Neural progenitor cell (in vitro differentiated cells): Measurements from ENCODE around the gene SMIM35. TPM values are rescaled to one million over a fixed set of nuclear protein-coding genes. Genes with fewer than 3 reads are reported as not detected.

Experiments
- DNase-seq: peaks from one replicate; pipeline ENCODE4 v3.0.0-alpha.2; 2016; ENCODE audit warnings: low spot score
- H2AFZ ChIP-seq: fragments of 200-600 bp; sonication (generic); replicated peaks from 2 replicates; pipeline ENCODE4 v1.6.1; 2016; ENCODE audit warnings: antibody characterized with exemption
- H3F3A ChIP-seq: fragments of 200-600 bp; sonication (generic); 2 replicates; pipeline ENCODE4 v1.6.1; 2016; ENCODE audit warnings: antibody characterized with exemption, low read depth
- H3K27ac ChIP-seq: fragments of 200-600 bp; sonication (generic); 2 replicates; pipeline ENCODE4 v1.5.1; 2016; ENCODE audit warnings: mild to moderate bottlenecking
- H3K27me3 ChIP-seq: fragments of 200-600 bp; sonication (generic); 2 replicates; pipeline ENCODE4 v1.6.1; 2016; ENCODE audit warnings: mild to moderate bottlenecking, moderate library complexity
- H3K36me3 ChIP-seq: fragments of 200-600 bp; sonication (generic); 2 replicates; pipeline ENCODE4 v1.5.1; 2016
- H3K4me1 ChIP-seq: fragments of 200-600 bp; sonication (generic); 2 replicates; pipeline ENCODE4 v1.6.1; 2016; ENCODE audit warnings: mixed run types
- H3K4me2 ChIP-seq: fragments of 200-600 bp; sonication (generic); 2 replicates; pipeline ENCODE4 v1.6.1; 2016
- H3K4me3 ChIP-seq: fragments of 200-600 bp; sonication (generic); 2 replicates; pipeline ENCODE4 v1.5.1; 2016
- H3K79me2 ChIP-seq: fragments of 200-600 bp; sonication (generic); 2 replicates; pipeline ENCODE4 v1.6.1; 2016; ENCODE audit warnings: low read depth
- H3K9ac ChIP-seq: fragments of 200-600 bp; sonication (generic); 2 replicates; pipeline ENCODE4 v1.6.1; 2016
- H3K9me3 ChIP-seq: fragments of 200-600 bp; sonication (generic); 2 replicates; pipeline ENCODE4 v1.5.1; 2016; ENCODE audit warnings: low read depth
- H4K20me1 ChIP-seq: fragments of 200-600 bp; sonication (generic); 2 replicates; pipeline ENCODE4 v1.6.1; 2016; ENCODE audit warnings: low read depth
- H3K27ac Mint-ChIP-seq: 3 replicates; pipeline ENCODE4 v1.8.0; 2021; ENCODE audit warnings: mixed read lengths
- H3K27me3 Mint-ChIP-seq: 2 replicates; pipeline ENCODE4 v1.8.0; 2022; ENCODE audit warnings: low read depth, mild to moderate bottlenecking, inconsistent platforms, moderate library complexity, mixed read lengths; ENCODE audit not compliant: insufficient read depth
- H3K36me3 Mint-ChIP-seq: 3 replicates; pipeline ENCODE4 v1.8.0; 2021; ENCODE audit warnings: mixed read lengths
- H3K4me1 Mint-ChIP-seq: 3 replicates; pipeline ENCODE4 v1.8.0; 2021; ENCODE audit warnings: mixed read lengths
- H3K4me3 Mint-ChIP-seq: 3 replicates; pipeline ENCODE4 v1.8.0; 2021; ENCODE audit warnings: mild to moderate bottlenecking, moderate library complexity, mixed read lengths
- H3K9me3 Mint-ChIP-seq: 3 replicates; pipeline ENCODE4 v1.8.0; 2020; ENCODE audit warnings: mixed read lengths
- EZH2 ChIP-seq: fragments of 200-600 bp; sonication (generic); IDR thresholded peaks from 2 replicates; pipeline ENCODE4 v1.6.1; 2017; ENCODE audit warnings: antibody characterized with exemption, mild to moderate bottlenecking, moderate library complexity
- EZH2phosphoT487 ChIP-seq: fragments of 200-600 bp; sonication (generic); IDR thresholded peaks from 2 replicates; pipeline ENCODE4 v1.6.1; 2017; ENCODE audit warnings: antibody characterized with exemption
- total RNA-seq: library from RNA; depleted of rRNA; stranded (reverse); fragments of >200 nt; gene quantifications from 2 replicates; pipeline ENCODE4 v1.2.3, GENCODE V29; 2015; ENCODE audit warnings: low replicate concordance
- TF ChIP-seq, protein P1 (sequence below): fragments of 200-600 bp; sonication (generic); IDR thresholded peaks from 2 replicates; pipeline ENCODE4 v1.5.1; 2017; ENCODE audit warnings: antibody characterized with exemption, mild to moderate bottlenecking

SMIM35 gene
- total RNA-seq, 1 donor from 2014 or later = not detected

DNA sequence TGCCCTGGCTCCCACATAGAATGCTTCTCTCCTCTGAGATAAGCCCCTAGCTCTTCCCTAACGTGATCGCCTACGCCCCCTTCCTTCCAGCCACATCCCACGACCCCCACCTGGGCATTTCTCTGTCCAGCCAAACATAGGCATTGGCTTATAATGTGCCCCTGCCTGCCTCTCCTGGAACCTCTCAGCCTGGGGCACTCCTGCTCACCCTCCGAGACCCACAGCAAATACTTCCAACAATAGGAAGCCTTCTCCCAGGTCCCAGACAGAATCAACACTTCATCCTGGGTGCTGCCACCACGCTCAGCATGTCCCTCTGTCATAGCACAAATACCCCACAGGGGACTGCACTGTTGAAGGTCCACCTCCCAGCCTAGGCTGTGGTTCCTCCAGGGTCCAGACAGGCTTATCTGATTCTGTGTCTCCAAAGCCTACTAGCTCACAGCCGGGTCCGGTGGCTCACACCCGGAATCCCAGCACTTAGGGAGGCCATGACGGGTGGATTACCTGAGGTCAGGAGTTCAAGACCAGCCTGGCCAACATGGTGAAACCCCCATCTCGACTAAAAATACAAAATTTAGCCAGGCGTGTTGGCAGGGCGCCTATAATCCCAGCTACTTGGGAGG, 34.1 kb downstream of the SMIM35 start:
- Histone ChIP-seq H3K4me3 (no peak overlapping the region), H3K9me3 (no peaks in the 10 kb centered on the region), H3K4me1 (no peaks in the 10 kb centered on the region), H4K20me1 (no peaks in the 10 kb centered on the region), H3K4me2 (no peak overlapping the region), H3K79me2 (no peaks in the 10 kb centered on the region), H3K27ac (no peak overlapping the region), H3K27me3 (no peaks in the 10 kb centered on the region), H3K36me3 (no peaks in the 10 kb centered on the region), H2AFZ (no peak overlapping the region), H3K9ac (no peak overlapping the region), H3F3A (no peaks in the 10 kb centered on the region)
- no peak for DNase-seq
- no peaks in the 10 kb centered on the region for H3K9me3 Mint-ChIP-seq
- TF ChIP-seq EZH2 (no peak), EZH2phosphoT487 (no peak)
- TF ChIP-seq, protein P1, sequence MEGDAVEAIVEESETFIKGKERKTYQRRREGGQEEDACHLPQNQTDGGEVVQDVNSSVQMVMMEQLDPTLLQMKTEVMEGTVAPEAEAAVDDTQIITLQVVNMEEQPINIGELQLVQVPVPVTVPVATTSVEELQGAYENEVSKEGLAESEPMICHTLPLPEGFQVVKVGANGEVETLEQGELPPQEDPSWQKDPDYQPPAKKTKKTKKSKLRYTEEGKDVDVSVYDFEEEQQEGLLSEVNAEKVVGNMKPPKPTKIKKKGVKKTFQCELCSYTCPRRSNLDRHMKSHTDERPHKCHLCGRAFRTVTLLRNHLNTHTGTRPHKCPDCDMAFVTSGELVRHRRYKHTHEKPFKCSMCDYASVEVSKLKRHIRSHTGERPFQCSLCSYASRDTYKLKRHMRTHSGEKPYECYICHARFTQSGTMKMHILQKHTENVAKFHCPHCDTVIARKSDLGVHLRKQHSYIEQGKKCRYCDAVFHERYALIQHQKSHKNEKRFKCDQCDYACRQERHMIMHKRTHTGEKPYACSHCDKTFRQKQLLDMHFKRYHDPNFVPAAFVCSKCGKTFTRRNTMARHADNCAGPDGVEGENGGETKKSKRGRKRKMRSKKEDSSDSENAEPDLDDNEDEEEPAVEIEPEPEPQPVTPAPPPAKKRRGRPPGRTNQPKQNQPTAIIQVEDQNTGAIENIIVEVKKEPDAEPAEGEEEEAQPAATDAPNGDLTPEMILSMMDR = no peak
- H3K36me3 Mint-ChIP-seq = no peaks in the 10 kb centered on the region
- peaks cover 2% of the 10 kb centered on the region for H3K27me3 Mint-ChIP-seq
- H3K4me1 Mint-ChIP-seq = peaks cover 7% of the 10 kb centered on the region
- H3K27ac Mint-ChIP-seq = no peak overlapping the region
- no peak overlapping the region for H3K4me3 Mint-ChIP-seq

DNA sequence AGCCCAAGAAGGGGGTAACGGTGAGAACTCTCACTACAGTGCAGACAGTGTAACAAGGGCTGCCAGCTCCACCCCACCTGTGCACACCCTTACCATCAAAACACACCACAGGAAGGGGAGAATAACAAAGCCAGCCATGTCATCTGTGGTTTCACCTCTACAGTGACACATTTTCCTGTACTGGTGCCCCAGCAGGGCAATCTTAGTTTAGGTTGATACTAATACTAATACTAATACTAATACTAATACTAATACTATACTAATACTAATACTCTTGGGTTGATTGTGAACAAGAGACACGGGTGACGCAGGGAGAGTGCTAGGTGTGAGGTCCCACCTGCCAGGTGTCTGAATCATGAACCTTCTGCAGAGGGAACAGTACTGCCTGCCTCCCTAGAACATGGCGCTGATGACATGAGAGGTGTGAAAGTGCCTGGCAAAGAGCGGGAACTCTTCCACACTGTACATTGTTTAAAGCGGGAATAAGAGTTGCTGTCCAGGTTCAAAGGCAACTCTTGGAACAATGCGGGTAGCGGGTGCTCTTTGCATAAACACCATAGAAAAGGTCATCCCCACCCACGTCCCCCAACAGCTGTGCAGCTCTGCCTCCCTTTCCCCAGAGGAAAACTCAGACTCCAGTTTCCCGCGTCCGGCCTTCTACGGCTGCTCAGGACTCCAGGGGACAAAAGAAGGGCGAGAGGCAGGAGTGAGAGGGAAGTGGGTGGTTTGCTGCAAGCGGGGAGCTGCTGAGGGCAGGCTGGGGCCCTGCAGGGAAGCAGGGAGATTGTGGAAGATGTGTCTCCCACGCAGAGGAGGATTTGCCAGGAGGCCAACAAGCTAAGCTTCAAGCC, 34.9 kb downstream of the SMIM35 start:
- no peaks in the 10 kb centered on the region for H3K27me3 ChIP-seq
- H2AFZ ChIP-seq = no peak overlapping the region
- Mint-ChIP-seq H3K4me1 (peaks cover 7% of the 10 kb centered on the region), H3K4me3 (no peak overlapping the region), H3K36me3 (no peaks in the 10 kb centered on the region), H3K27ac (no peak overlapping the region), H3K27me3 (peaks cover 2% of the 10 kb centered on the region), H3K9me3 (no peaks in the 10 kb centered on the region)
- no peaks in the 10 kb centered on the region for H4K20me1 ChIP-seq
- no peaks in the 10 kb centered on the region for H3K9me3 ChIP-seq
- H3K79me2 ChIP-seq = no peaks in the 10 kb centered on the region
- H3K4me1 ChIP-seq = no peaks in the 10 kb centered on the region
- no peaks in the 10 kb centered on the region for H3K36me3 ChIP-seq
- no peak for TF ChIP-seq EZH2
- no peak for TF ChIP-seq EZH2phosphoT487
- no peak for DNase-seq
- no peaks in the 10 kb centered on the region for H3F3A ChIP-seq
- no peak overlapping the region for H3K9ac ChIP-seq
- H3K4me2 ChIP-seq = no peak overlapping the region
- no peak overlapping the region for H3K4me3 ChIP-seq
- H3K27ac ChIP-seq = no peak overlapping the region

DNA sequence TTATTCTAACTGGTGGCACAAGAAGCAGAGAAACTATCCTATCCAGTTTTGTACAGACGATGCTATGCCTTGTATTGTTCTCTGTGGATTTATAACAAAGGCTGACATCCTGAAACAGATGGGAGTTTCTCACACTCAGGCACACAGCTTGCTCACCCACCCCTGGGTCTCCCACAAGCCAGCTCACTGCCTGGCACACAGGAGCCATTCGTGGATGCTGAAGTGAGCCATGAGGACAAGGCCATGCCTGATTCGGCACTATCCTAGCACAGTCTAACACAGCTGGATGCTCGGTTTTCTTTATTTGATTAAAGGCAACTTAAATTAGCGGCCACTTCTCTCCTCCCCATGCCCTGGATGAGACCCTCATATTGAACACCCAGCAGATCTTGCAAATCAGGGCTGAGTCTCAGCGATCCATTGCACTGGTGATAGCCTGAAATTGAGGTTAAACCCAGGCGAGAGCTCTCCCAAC, 35.6 kb downstream of the SMIM35 start:
- no peak for TF ChIP-seq EZH2
- TF ChIP-seq, protein P1 = no peak
- no peak for TF ChIP-seq EZH2phosphoT487
- H4K20me1 ChIP-seq = no peaks in the 10 kb centered on the region
- H3K27me3 ChIP-seq = no peaks in the 10 kb centered on the region
- Mint-ChIP-seq H3K27me3 (peaks cover 2% of the 10 kb centered on the region), H3K27ac (no peak overlapping the region), H3K36me3 (no peaks in the 10 kb centered on the region), H3K4me3 (no peak overlapping the region), H3K4me1 (peaks cover 7% of the 10 kb centered on the region), H3K9me3 (no peaks in the 10 kb centered on the region)
- no peaks in the 10 kb centered on the region for H3K4me1 ChIP-seq
- no peak overlapping the region for H3K9ac ChIP-seq
- H3K79me2 ChIP-seq = no peaks in the 10 kb centered on the region
- no peak for DNase-seq
- no peak overlapping the region for H3K4me3 ChIP-seq
- H2AFZ ChIP-seq = no peak overlapping the region
- no peak overlapping the region for H3K4me2 ChIP-seq
- no peak overlapping the region for H3K27ac ChIP-seq
- no peaks in the 10 kb centered on the region for H3F3A ChIP-seq
- H3K36me3 ChIP-seq = no peaks in the 10 kb centered on the region
- H3K9me3 ChIP-seq = no peaks in the 10 kb centered on the region
